GM19193 (cell line): ENCODE measurements around the gene CYP4F8.

ENCODE experiments used
- POLR2A ChIP-seq: IDR thresholded peaks from 4 replicates; pipeline ENCODE4 v1.6.1; 2011; ENCODE audit not compliant: insufficient read depth, insufficient read length; ENCODE audit errors: extremely low read depth

CYP4F8 gene

GRCh38 chr19:15614507-15615379, at the start of gene CYP4F8:
Gene CYP4F8 (plus strand): TSS chr19:15615218. CDS start chr19:15615617, 399 bp downstream.
- no peak for TF ChIP-seq POLR2A

GRCh38 chr19:15570420-15570819, 44.6 kb upstream of the CYP4F8 start:
- TF ChIP-seq POLR2A: no peak

- no peak for TF ChIP-seq POLR2A
Observed at GRCh38 chr19:15575406-15575805, 39.6 kb upstream of the CYP4F8 start.

GRCh38 chr19:15576526-15577156, 38.4 kb upstream of the CYP4F8 start:
- no peak for TF ChIP-seq POLR2A

- TF ChIP-seq POLR2A: no peak
Observed at GRCh38 chr19:15577184-15577771, 37.7 kb upstream of the CYP4F8 start.

- no peak for TF ChIP-seq POLR2A
Observed at GRCh38 chr19:15583346-15583745, 31.7 kb upstream of the CYP4F8 start.

GRCh38 chr19:15584095-15584494, 30.9 kb upstream of the CYP4F8 start:
- no peak for TF ChIP-seq POLR2A

GRCh38 chr19:15584541-15585115, 30.4 kb upstream of the CYP4F8 start:
- TF ChIP-seq POLR2A: no peak

GRCh38 chr19:15587663-15588062, 27.4 kb upstream of the CYP4F8 start:
- no peak for TF ChIP-seq POLR2A

- no peak for TF ChIP-seq POLR2A
Observed at GRCh38 chr19:15588265-15588664, 26.8 kb upstream of the CYP4F8 start.

- TF ChIP-seq POLR2A: no peak
Observed at GRCh38 chr19:15589760-15590451, 25.1 kb upstream of the CYP4F8 start.

GRCh38 chr19:15591796-15592195, 23.2 kb upstream of the CYP4F8 start:
- TF ChIP-seq POLR2A: no peak

- no peak for TF ChIP-seq POLR2A
Observed at GRCh38 chr19:15595069-15595468, 19.9 kb upstream of the CYP4F8 start.

- no peak for TF ChIP-seq POLR2A
Observed at GRCh38 chr19:15609261-15609660, 5.8 kb upstream of the CYP4F8 start.

- TF ChIP-seq POLR2A: no peak
Observed at GRCh38 chr19:15612342-15612741, 2.7 kb upstream of the CYP4F8 start.
